A549 (cell line): Measurements from ENCODE around the gene RASGEF1C. TPM values are rescaled to one million over a fixed set of nuclear protein-coding genes. Genes with fewer than 3 reads are reported as not detected.

Source experiments
- ATAC-seq, 2 experiments: fragments of 200-7000 bp in 1 of 2; fragments of >200 bp in 1 of 2; cut with Nextera tagmentation in 1 of 2; cut with Tn5 transposase in 1 of 2; 3 replicates each; pipeline versions ENCODE4 v1.8.0 to v1.9.1; 2018 to 2020; ENCODE audit warnings: mild to moderate bottlenecking in 1 of 2, moderate library complexity in 1 of 2
- CTCF ChIA-PET: fragments of 300-600 bp; sonication (Branson Sonifier 250); formaldehyde crosslinking; extraction: SDS; loops from one replicate; lab custom pipeline; 2021; ENCODE audit warnings: antibody characterized with exemption, inconsistent platforms; lab: Yijun Ruan, JAX
- POLR2A ChIA-PET: fragments of 350-600 bp; formaldehyde crosslinking; extraction: SDS; loops from one replicate; lab custom pipeline; 2021; ENCODE audit warnings: antibody characterized with exemption, inconsistent platforms; lab: Yijun Ruan, JAX
- DNase-seq, 2 experiments: peaks; one replicate each; pipeline versions ENCODE4 v3.0.0 to v3.0.0-alpha.2; 2011 to 2016; ENCODE audit warnings: low read depth in 1 of 2, low spot score in 1 of 2
- FAIRE-seq: peaks from 2 replicates; lab custom pipeline; 2011; peaks lifted over from hg19 to GRCh38; lab: Jason Lieb, UNC
- H3K27ac ChIP-seq, 2 experiments: fragments of >200 bp; sonication (Bioruptor Twin); formaldehyde crosslinking; 3 replicates each; pipeline ENCODE4 v1.5.1; 2016 to 2017
- H3K4me1 ChIP-seq: fragments of >200 bp; sonication (Bioruptor Twin); formaldehyde crosslinking; 3 replicates; pipeline ENCODE4 v1.6.1; 2016
- H3K4me2 ChIP-seq: fragments of >200 bp; sonication (Bioruptor Twin); formaldehyde crosslinking; 3 replicates; pipeline ENCODE4 v1.6.1; 2016
- H3K4me3 ChIP-seq: fragments of >200 bp; sonication (Bioruptor Twin); formaldehyde crosslinking; 3 replicates; pipeline ENCODE4 v1.5.1; 2016
- H3K9me3 ChIP-seq: fragments of >200 bp; sonication (Bioruptor Twin); formaldehyde crosslinking; 3 replicates; pipeline ENCODE4 v1.6.1; 2016
- CBX8 ChIP-seq: fragments of 200-600 bp; sonication (generic); IDR thresholded peaks from 2 replicates; pipeline ENCODE4 v1.6.1; 2016
- EHF ChIP-seq: fragments of 250-450 bp; sonication (Bioruptor Pico); IDR thresholded peaks from 2 replicates; pipeline ENCODE4 v1.5.0; 2020; ENCODE audit warnings: mild to moderate bottlenecking
- EHMT2 ChIP-seq: fragments of 200-600 bp; sonication (generic); IDR thresholded peaks from 2 replicates; pipeline ENCODE4 v1.6.1; 2016; ENCODE audit warnings: antibody characterized with exemption, low read depth, mild to moderate bottlenecking, moderate library complexity
- ELK1 ChIP-seq: fragments of 150-350 bp; IDR thresholded peaks from 2 replicates; pipeline ENCODE4 v1.6.1; 2014; ENCODE audit warnings: low read depth, mild to moderate bottlenecking, low read length
- FOSL2 ChIP-seq, 2 experiments: fragments of 450-650 bp in 1 of 2; fragments of >200 bp in 1 of 2; sonication (Bioruptor Twin) in 1 of 2; formaldehyde crosslinking; IDR thresholded peaks; 2 replicates each; pipeline versions ENCODE4 v1.5.0 to v1.6.1; 2016 to 2020; ENCODE audit warnings: mild to moderate bottlenecking in 1 of 2, moderate library complexity in 1 of 2
- FOXS1 ChIP-seq: fragments of 250-450 bp; sonication (Bioruptor Pico); IDR thresholded peaks from 2 replicates; pipeline ENCODE4 v1.5.0; 2020; ENCODE audit warnings: mild to moderate bottlenecking, moderate library complexity
- HEYL ChIP-seq: fragments of 250-450 bp; sonication (Bioruptor Pico); IDR thresholded peaks from 2 replicates; pipeline ENCODE4 v1.8.0; 2021; ENCODE audit warnings: mild to moderate bottlenecking, moderate library complexity
- HOXB13 ChIP-seq: fragments of 250-450 bp; sonication (Bioruptor Pico); IDR thresholded peaks from 2 replicates; pipeline ENCODE4 v1.5.0; 2020; ENCODE audit warnings: low read depth, mild to moderate bottlenecking, moderate library complexity
- JUN ChIP-seq, 2 experiments: fragments of >200 bp; sonication (Bioruptor Twin); formaldehyde crosslinking; IDR thresholded peaks; 2 replicates in 1 of 2; 3 replicates in 1 of 2; pipeline ENCODE4 v1.6.1; 2016 to 2017
- MYC ChIP-seq: IDR thresholded peaks from 2 replicates; pipeline ENCODE4 v1.6.1; 2012; ENCODE audit warnings: mild to moderate bottlenecking, inconsistent platforms, low read length, improper control_type of control experiment, borderline replicate concordance
- PHF8 ChIP-seq: fragments of 200-600 bp; sonication (generic); IDR thresholded peaks from 2 replicates; pipeline ENCODE4 v1.6.1; 2016; ENCODE audit warnings: low read depth, mild to moderate bottlenecking, antibody characterized with exemption, moderate library complexity, borderline replicate concordance
- RAD21 ChIP-seq, 2 experiments: fragments of >200 bp in 1 of 2; sonication (Bioruptor Twin) in 1 of 2; formaldehyde crosslinking in 1 of 2; IDR thresholded peaks in 1 of 2; conservative IDR thresholded peaks in 1 of 2; 2 replicates in 1 of 2; 3 replicates in 1 of 2; pipeline ENCODE4 v1.6.1; 2012 to 2018; ENCODE audit warnings: inconsistent platforms in 1 of 2
- RARB ChIP-seq: fragments of 250-450 bp; sonication (Bioruptor Pico); IDR thresholded peaks from 2 replicates; pipeline ENCODE4 v1.8.0; 2021; ENCODE audit warnings: mild to moderate bottlenecking, moderate library complexity
- REST ChIP-seq: fragments of 200-600 bp; sonication (generic); IDR thresholded peaks from 2 replicates; pipeline ENCODE4 v1.6.1; 2016; ENCODE audit warnings: antibody characterized with exemption, mild to moderate bottlenecking, moderate library complexity
- SREBF2 ChIP-seq: fragments of 450-650 bp; IDR thresholded peaks from 2 replicates; pipeline ENCODE4 v1.6.1; 2014; ENCODE audit warnings: mild to moderate bottlenecking, moderate library complexity
- TFCP2L1 ChIP-seq: fragments of 250-450 bp; sonication (Bioruptor Pico); IDR thresholded peaks from 2 replicates; pipeline ENCODE4 v1.5.0; 2021; ENCODE audit warnings: mild to moderate bottlenecking
- ZNF302 ChIP-seq: fragments of 250-450 bp; sonication (Bioruptor Pico); IDR thresholded peaks from 2 replicates; pipeline ENCODE4 v1.9.0; 2021; ENCODE audit warnings: inconsistent platforms, mild to moderate bottlenecking, moderate library complexity
- ZSCAN20 ChIP-seq: fragments of 250-450 bp; sonication (Bioruptor Pico); IDR thresholded peaks from 2 replicates; pipeline ENCODE4 v1.8.0; 2022; ENCODE audit warnings: mild to moderate bottlenecking, moderate library complexity
- WGBS: methylation state at CpG from one replicate; pipeline ENCODE4 v1.1.6; 2017; ENCODE audit errors: missing lambda C conversion rate; 5-methylcytosine and 5-hydroxymethylcytosine counted together
- polyA plus RNA-seq, 4 experiments: library from polyadenylated mRNA; depleted of rRNA in 3 of 4; stranded (reverse); fragments of >200 nt; fragmentation: RNase III in 1 of 4; extraction: RNeasy Plus Mini Kit Qiagen cat#74134 plus additional on column Dnase treatment in 1 of 4; gene quantifications; 2 replicates in 3 of 4; 3 replicates in 1 of 4; pipeline ENCODE4 v1.2.3, GENCODE V29; 2011 to 2017
- TF ChIP-seq, protein P1 (sequence below): fragments of >200 bp; sonication (Bioruptor Twin); formaldehyde crosslinking; IDR thresholded peaks from 2 replicates; pipeline ENCODE4 v1.6.1; 2016

The RASGEF1C gene
- polyA plus RNA-seq, 2 of the 4 experiments (the other 2 are of a cell fraction) = 0.12 TPM; not detected in 1

GRCh38 chr5:180213657-180214207 lies 4.7 kb upstream of the RASGEF1C start (continued):
- no peak for TF ChIP-seq ELK1
- no peak for TF ChIP-seq ZSCAN20
- no peak for TF ChIP-seq EHMT2

DNA sequence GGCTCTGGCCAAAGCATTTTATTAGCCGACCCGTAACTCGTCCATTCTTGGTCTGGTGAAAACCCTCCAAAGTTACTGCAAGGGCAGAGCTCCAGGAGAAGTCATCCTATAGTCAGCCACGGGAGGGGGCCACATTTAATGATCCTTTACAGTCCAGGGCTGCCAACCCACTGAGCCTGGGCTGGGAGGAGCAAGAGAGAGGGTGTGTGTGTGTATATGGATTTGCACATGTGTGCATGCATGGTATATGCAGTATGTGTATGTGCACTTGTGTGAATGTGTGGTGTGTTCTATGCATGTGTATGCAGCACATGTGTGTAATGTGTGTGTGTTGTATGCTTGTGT lies 4.2 kb upstream of the RASGEF1C start:
- FAIRE-seq (no peak), ATAC-seq (no peak)

GRCh38 chr5:180212363-180213255 lies 3.6 kb upstream of the RASGEF1C start:
- CTCF ChIA-PET = no interaction called here

More for the DNA sequence above, 4.2 kb upstream of the RASGEF1C start:
- ChIA-PET CTCF (no interaction called here), POLR2A (no interaction called here)
- no peak overlapping the region for H3K4me2 ChIP-seq
- WGBS = 19% methylated on average over 4 of the region's 4 CpGs
- no peak for DNase-seq
- no peak for TF ChIP-seq SREBF2
- no peak for TF ChIP-seq MYC
- TF ChIP-seq REST = no peak
- TF ChIP-seq FOXS1 (CRISPR knock-in tag) = no peak
- TF ChIP-seq HOXB13 = no peak
- no peak for TF ChIP-seq TFCP2L1 (CRISPR knock-in tag)
- no peak for TF ChIP-seq ZNF302 (CRISPR knock-in tag)
- no peak for TF ChIP-seq EHF (CRISPR knock-in tag)
- TF ChIP-seq, protein P1, sequence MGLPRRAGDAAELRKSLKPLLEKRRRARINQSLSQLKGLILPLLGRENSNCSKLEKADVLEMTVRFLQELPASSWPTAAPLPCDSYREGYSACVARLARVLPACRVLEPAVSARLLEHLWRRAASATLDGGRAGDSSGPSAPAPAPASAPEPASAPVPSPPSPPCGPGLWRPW = no peak
- no peak for TF ChIP-seq RAD21 (conservative IDR thresholded peaks at IDR 0.05 in 1 of 2, IDR thresholded peaks at IDR 0.05 in 1 of 2)
- TF ChIP-seq PHF8 = no peak
- no peak for TF ChIP-seq JUN (IDR thresholded peaks at IDR 0.05)
- TF ChIP-seq RARB (CRISPR knock-in tag) = no peak
- TF ChIP-seq HEYL (CRISPR knock-in tag) = no peak
- TF ChIP-seq FOSL2 (IDR thresholded peaks at IDR 0.05) = no peak
- TF ChIP-seq FOSL2 (CRISPR knock-in tag; IDR thresholded peaks at IDR 0.05) = no peak
- no peak overlapping the region for H3K27ac ChIP-seq
- 0 out of 3 replicates have a peak, but pooled peaks cover 3% of the 10 kb centered on the region for H3K4me1 ChIP-seq
- H3K9me3 ChIP-seq = peaks cover 15% of the 10 kb centered on the region; the same call in 2 of the 3 replicates
- no peak overlapping the region for H3K4me3 ChIP-seq

More at GRCh38 chr5:180212363-180213255, 3.6 kb upstream of the RASGEF1C start:
- FAIRE-seq (no peak), ATAC-seq (no peak), DNase-seq (no peak)
- Histone ChIP-seq H3K27ac (no peak overlapping the region), H3K4me3 (no peak overlapping the region), H3K9me3 (peaks cover 9% of the 10 kb centered on the region; the same call in 1 of the 3 replicates)
- POLR2A ChIA-PET = no interaction called here
- TF ChIP-seq CBX8 = no peak
- TF ChIP-seq, all 56 proteins: peak for 0
- 33% methylated on average over 13 of the region's 19 CpGs for WGBS
- no peak overlapping the region for H3K4me2 ChIP-seq
- 0 out of 3 replicates have a peak, but pooled peaks cover 3% of the 10 kb centered on the region for H3K4me1 ChIP-seq
